Activated CD8-positive, alpha-beta T cell treated with anti-CD3 and anti-CD28 coated beads for 36 hours (primary cell): ENCODE data around the gene MAGIX. TPM values are rescaled to one million over a fixed set of nuclear protein-coding genes. Genes with fewer than 3 reads are reported as not detected.

Experiments
- ATAC-seq: fragments of 200-7000 bp; cut with Tn5 transposase; one replicate; pipeline ENCODE4 v1.10.0; 2021; ENCODE audit warnings: mild to moderate bottlenecking, moderate library complexity
- CTCF ChIA-PET: fragments of 350-600 bp; sonication (Branson Sonifier 250); formaldehyde crosslinking; loops from one replicate; lab custom pipeline; 2021; ENCODE audit warnings: antibody characterized with exemption; lab: Charles Lee
- POLR2A ChIA-PET: fragments of 350-600 bp; sonication (Branson Sonifier 250); formaldehyde crosslinking; loops from one replicate; lab custom pipeline; 2021; ENCODE audit warnings: antibody characterized with exemption; lab: Charles Lee
- DNase-seq: peaks from one replicate; pipeline ENCODE4 v3.0.0-alpha.2; 2020
- H3K27ac Mint-ChIP-seq: one replicate; pipeline ENCODE4 v1.8.0; 2021; ENCODE audit warnings: mild to moderate bottlenecking, mixed read lengths
- H3K27me3 Mint-ChIP-seq: one replicate; pipeline ENCODE4 v1.8.0; 2021; ENCODE audit warnings: mixed read lengths
- H3K36me3 Mint-ChIP-seq: one replicate; pipeline ENCODE4 v1.8.0; 2021; ENCODE audit warnings: low read depth, mixed read lengths
- H3K4me1 Mint-ChIP-seq: one replicate; pipeline ENCODE4 v1.8.0; 2021; ENCODE audit warnings: low read depth, mixed read lengths
- H3K4me3 Mint-ChIP-seq: one replicate; pipeline ENCODE4 v1.8.0; 2021; ENCODE audit warnings: mild to moderate bottlenecking, moderate library complexity, mixed read lengths
- H3K9me3 Mint-ChIP-seq: one replicate; pipeline ENCODE4 v1.8.0; 2021; ENCODE audit warnings: mixed read lengths
- intact Hi-C: fragments of 100-400 bp; cut with micrococcal nuclease; formaldehyde crosslinking; loops from one replicate; pipeline ENCODE4 v1.10.0; 2022
- total RNA-seq, 2 experiments: library from RNA; stranded (reverse); gene quantifications; one replicate each; pipeline ENCODE4 v1.2.3, GENCODE V29; 2021
- TF ChIP-seq, protein P1 (sequence below): fragments of 200-600 bp; IDR thresholded peaks from one replicate; pipeline ENCODE4 v1.8.0; 2022; ENCODE audit warnings: antibody characterized with exemption, mild to moderate bottlenecking

The MAGIX gene
- total RNA-seq, 2 experiments from 2014 or later, result 0.54 to 0.87 TPM

DNA sequence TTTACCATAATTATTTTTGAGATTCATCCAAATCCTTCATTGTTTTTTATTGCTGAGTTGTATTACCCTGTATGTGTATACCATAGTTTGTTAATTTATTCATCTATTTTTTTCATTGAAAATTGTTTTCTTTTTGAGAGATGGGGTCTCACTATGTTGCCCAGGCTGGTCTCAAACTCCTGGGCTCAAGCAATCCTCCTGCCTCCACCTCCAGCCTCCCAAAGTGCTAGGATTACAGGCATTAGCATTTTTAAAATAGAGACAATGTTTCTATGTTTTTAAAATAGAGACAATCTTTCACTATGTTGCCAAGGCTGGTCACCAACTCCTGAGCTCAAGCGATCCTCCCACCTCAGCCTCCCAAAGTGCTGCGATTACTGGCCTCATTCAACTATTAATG, 1.6 kb upstream of the MAGIX start:
- Mint-ChIP-seq H3K9me3 (no peaks in the 10 kb centered on the region), H3K4me3 (no peak overlapping the region), H3K4me1 (peaks cover 16% of the 10 kb centered on the region), H3K27me3 (no peaks in the 10 kb centered on the region), H3K27ac (no peak overlapping the region), H3K36me3 (no peaks in the 10 kb centered on the region)
- CTCF ChIA-PET, result no interaction called here
- intact Hi-C loops, result no loop called here
- TF ChIP-seq, protein P1, sequence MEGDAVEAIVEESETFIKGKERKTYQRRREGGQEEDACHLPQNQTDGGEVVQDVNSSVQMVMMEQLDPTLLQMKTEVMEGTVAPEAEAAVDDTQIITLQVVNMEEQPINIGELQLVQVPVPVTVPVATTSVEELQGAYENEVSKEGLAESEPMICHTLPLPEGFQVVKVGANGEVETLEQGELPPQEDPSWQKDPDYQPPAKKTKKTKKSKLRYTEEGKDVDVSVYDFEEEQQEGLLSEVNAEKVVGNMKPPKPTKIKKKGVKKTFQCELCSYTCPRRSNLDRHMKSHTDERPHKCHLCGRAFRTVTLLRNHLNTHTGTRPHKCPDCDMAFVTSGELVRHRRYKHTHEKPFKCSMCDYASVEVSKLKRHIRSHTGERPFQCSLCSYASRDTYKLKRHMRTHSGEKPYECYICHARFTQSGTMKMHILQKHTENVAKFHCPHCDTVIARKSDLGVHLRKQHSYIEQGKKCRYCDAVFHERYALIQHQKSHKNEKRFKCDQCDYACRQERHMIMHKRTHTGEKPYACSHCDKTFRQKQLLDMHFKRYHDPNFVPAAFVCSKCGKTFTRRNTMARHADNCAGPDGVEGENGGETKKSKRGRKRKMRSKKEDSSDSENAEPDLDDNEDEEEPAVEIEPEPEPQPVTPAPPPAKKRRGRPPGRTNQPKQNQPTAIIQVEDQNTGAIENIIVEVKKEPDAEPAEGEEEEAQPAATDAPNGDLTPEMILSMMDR, result no peak
- no peak for DNase-seq
- ATAC-seq, result no peak
- POLR2A ChIA-PET, result interaction anchor here (1.1 kb wide), 1 partner anchor 12 kb away, joined by 3 read pairs; no protein-coding TSS in a partner anchor

DNA sequence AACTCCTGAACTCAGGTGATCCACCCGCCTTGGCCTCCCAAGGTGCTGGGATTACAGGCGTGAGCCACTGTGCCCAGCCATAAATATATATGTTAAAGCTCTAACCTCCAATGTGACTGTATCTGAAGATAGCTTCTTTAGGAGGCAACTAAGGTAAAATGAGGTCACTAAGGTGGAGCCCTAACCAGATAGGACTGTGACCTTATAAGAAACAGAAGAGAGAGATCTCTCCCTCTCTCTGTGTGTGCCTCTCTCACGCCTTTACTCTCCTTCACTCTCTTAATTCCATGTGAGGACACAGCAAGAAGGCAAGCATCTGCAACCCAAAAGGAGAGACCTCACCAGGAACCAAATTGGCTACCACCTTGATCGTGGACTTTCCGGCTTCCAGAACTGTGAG, 926 bp upstream of the MAGIX start:
- DNase-seq (no peak), ATAC-seq (no peak)
- ChIA-PET POLR2A (interaction anchor here (1.1 kb wide), 1 partner anchor 11 kb away, joined by 3 read pairs; no protein-coding TSS in a partner anchor), CTCF (no interaction called here)
- intact Hi-C loops, result no loop called here
- no peaks in the 10 kb centered on the region for H3K36me3 Mint-ChIP-seq
- H3K9me3 Mint-ChIP-seq, result no peaks in the 10 kb centered on the region
- H3K4me1 Mint-ChIP-seq, result peaks cover 16% of the 10 kb centered on the region
- no peak overlapping the region for H3K4me3 Mint-ChIP-seq
- H3K27me3 Mint-ChIP-seq, result no peaks in the 10 kb centered on the region
- TF ChIP-seq, protein P1, result no peak
- no peak overlapping the region for H3K27ac Mint-ChIP-seq

DNA sequence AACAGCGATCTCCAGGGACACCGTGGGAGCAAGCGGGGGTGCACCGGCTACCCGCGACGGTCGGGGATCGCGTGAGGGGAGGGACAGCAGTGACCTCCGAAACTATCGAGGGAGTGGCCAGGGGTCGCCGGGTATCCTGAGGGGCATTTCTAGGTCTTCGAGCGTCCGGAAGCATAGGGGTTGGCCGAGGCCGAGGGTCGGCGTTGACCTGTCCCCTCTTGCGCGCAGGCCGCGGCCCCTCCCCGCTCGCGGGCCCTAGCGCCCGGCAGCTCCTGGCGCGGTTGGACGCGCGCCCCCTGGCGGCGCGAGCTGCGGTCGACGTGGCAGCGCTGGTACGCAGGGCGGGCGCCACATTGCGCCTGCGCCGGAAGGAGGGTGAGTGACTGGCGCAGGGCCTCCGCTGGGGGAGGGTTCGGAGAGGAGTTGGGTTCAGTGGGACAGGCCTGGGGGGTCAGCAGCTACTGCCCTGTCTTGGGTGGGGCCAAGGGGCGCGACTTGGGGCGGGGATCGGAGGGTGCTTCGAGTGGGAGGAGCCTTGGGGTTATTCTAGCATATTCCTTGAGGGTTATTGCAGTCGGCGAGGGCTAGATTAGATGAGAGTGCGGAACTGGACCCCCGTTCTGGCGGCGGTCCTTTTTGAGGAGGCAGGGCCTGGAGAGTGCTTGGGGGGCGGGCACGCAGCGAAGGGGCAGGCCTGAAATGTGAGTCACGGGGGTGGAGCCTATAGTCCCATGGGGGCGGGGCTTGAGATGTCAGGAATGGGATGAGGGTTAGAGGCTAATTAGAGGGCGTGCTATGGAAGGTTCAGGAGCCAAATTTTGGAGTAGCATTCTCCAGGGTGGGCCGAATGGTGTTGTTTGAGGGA, 1.2 kb downstream of the MAGIX start:
- TF ChIP-seq, protein P1, result peak; percentile 70
- ATAC-seq, result peak; percentile 64
- ChIA-PET POLR2A (interaction anchor here (1.0 kb wide), 1 partner anchor 13 kb away, joined by 3 read pairs; no protein-coding TSS in a partner anchor), CTCF (interaction anchor here (1.3 to 6.1 kb wide), 3 partner anchors 9 to 112 kb away, joined by 3 to 34 read pairs (median 6); no protein-coding TSS in a partner anchor)
- peaks cover 25% of the 10 kb centered on the region for H3K4me1 Mint-ChIP-seq
- H3K9me3 Mint-ChIP-seq, result no peaks in the 10 kb centered on the region
- H3K4me3 Mint-ChIP-seq, result peak overlapping the region; percentile 69
- H3K36me3 Mint-ChIP-seq, result no peaks in the 10 kb centered on the region
- peak overlapping the region; percentile 92 for H3K27ac Mint-ChIP-seq
- DNase-seq, result peak; percentile 82
- intact Hi-C loops, result no loop called here
- H3K27me3 Mint-ChIP-seq, result no peaks in the 10 kb centered on the region

DNA sequence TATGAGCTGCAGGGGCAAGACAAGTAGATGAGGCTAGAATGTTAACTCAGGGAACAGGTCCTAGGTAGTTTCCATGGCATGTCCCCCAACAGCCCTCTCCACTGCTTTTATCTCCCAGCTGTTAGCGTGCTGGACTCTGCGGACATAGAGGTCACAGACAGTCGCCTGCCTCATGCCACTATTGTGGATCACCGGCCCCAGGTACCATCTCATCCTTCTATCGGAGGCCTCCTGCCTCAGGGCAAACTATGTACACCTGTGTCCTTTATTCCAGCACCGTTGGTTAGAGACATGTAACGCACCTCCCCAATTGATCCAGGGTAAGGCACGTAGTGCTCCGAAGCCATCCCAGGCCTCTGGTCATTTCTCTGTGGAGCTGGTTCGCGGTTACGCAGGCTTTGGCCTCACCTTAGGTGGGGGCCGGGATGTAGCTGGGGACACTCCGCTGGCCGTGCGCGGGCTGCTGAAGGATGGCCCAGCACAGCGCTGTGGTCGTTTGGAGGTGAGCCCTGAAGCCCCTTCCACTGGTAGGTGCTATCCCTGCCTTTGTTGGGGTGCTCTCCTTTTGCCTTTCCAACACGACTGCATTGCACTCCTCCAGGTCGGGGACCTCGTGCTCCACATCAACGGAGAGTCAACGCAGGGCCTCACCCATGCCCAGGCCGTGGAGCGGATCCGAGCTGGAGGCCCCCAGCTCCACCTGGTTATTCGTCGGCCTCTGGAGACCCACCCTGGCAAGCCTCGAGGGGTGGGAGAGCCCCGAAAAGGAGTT, 2.2 kb downstream of the MAGIX start:
- Mint-ChIP-seq H3K4me1 (peaks cover 25% of the 10 kb centered on the region), H3K4me3 (peak overlapping the region; percentile 78), H3K27ac (peak overlapping the region; percentile 92), H3K9me3 (no peaks in the 10 kb centered on the region), H3K27me3 (no peaks in the 10 kb centered on the region), H3K36me3 (no peaks in the 10 kb centered on the region)
- DNase-seq (no peak), ATAC-seq (no peak)
- CTCF ChIA-PET, result interaction anchor here (1.3 to 6.1 kb wide), 3 partner anchors 9 to 111 kb away, joined by 3 to 34 read pairs (median 6); no protein-coding TSS in a partner anchor
- TF ChIP-seq, protein P1, result no peak
- POLR2A ChIA-PET, result interaction anchor here (0.6 kb wide), 2 partner anchors 21 to 54 kb away, joined by 3 read pairs; no protein-coding TSS in a partner anchor
- intact Hi-C loops, result no loop called here
